Dermis blood vessel endothelial cell (primary cell): Measurements from ENCODE around the gene CABLES2. TPM values are rescaled to one million over a fixed set of nuclear protein-coding genes. Genes with fewer than 3 reads are reported as not detected.

Experiments
- DNase-seq: peaks from one replicate; pipeline ENCODE4 v3.0.0; 2010
- total RNA-seq: library from RNA; depleted of rRNA; stranded (reverse); fragments of >200 nt; gene quantifications from 2 replicates; pipeline ENCODE4 v1.2.3, GENCODE V29; 2014

Gene CABLES2
- total RNA-seq, 1 donor from 2014 or later: 0.85 TPM

DNA sequence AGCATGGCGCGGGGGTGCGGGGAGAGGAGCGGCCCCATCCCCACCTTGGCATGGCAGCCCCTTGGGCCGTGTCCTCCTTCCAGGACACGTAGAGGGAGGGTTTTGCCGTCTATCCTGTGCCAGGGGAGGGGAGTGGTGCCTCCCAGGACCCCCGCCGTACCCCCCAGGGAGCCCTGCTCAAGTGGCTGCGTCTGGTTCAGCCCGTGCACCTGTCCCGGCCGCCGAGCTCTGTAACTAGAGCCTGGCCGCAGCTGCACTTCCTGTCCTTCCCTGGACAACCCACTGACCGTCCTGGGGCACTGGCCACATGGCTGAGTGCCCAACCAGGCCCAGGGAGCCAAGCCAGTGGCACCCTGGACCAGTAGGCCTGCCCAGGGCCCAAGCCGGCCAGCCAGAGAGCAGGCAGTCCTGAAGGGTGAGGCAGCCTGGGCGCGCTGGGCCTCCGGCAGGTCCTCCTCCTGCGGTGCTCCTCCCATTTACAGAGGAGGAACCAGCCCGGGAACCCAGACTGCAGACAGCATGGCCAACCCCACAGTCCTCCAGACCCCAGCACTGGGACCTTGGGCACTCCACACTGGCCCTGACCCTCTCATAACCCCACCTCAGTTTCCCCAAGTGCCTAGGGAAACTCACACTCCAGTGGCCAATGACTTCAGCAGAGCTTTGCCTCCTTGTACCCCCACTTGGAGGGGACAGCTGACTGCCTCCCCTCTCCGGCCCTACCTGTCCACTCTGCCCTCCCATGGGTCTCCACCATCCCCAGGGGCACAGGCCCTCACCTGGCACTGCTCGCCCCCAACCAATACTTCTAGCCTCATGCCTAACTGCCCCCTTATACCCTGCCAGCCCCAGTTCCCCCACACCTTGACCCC is 48.7 kb downstream of the CABLES2 start:
- DNase-seq: peak; percentile 71

DNA sequence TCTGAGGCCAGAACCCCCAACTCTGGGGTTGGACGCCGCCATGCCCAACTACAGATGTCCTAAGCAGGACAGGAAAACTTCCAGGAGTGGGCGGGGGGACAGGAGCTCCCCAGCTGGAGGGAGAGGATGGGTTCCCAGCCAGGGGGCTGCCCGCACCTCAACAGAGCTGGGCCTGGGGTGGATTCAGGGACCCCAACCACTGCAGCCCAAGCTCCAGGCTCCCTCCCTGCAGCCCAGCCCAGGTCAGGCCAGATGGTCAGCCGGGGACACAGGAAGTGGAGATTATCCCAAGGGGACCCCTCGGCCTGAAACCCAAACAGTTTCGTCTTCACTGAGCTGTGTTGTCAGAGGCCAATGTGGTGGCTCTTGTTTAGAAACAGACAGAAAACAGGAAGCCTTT is 49.4 kb downstream of the CABLES2 start:
- no peak for DNase-seq

DNA sequence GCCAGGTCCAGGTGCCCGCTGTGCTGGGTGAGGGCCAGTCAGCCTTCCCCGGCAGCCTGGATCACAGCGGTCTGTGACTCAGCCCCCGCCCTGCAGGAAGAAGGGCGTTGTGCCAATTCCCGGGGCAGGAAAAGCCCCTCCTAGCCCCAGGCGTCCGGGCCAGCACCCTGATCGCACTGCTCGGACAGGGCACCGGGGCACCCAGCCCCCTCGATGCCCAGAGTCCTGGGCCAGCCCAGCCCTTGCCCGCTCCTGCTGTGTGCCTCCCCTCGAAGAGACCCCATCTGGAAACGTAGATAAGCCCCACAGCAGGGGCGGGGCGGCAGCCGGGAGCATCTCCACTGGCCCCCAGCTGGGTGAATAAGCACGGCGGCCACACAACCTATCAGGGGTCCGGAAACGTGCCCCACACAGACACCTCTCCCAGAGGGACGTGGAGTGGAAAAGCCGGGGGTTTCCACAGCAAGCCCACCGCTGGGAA is 49.9 kb downstream of the CABLES2 start:
- peak; percentile 90 for DNase-seq

DNA sequence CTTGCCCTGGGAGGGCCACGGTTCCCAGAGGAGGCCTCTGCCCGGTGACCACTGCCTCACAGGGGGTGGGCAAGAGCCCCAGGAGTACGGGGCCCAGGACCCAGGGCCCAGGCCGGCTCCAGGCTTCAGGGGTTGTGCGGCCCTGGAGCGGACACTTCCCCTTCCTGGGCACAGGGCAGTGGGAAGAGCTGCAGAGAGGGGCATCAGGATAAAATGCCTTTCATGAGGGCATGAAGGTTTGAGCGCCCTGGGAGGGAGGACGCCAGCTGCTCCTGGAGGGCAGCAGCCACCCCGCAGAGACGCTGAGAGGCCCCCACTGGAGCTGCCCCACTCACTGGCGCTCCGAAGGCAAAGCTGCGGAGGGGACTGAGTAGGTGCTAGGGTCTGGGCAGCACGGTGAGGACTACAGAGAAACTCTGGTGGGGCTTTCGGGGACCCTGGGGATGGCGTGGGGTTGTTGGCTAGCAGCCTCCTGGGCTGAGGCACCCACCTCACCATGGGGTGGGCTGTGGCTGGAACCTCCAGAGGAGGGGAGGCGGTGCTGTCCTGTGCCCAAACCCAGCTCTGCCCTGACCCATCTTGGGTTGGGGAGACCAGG is 50.4 kb downstream of the CABLES2 start:
- DNase-seq: peak; percentile 20

DNA sequence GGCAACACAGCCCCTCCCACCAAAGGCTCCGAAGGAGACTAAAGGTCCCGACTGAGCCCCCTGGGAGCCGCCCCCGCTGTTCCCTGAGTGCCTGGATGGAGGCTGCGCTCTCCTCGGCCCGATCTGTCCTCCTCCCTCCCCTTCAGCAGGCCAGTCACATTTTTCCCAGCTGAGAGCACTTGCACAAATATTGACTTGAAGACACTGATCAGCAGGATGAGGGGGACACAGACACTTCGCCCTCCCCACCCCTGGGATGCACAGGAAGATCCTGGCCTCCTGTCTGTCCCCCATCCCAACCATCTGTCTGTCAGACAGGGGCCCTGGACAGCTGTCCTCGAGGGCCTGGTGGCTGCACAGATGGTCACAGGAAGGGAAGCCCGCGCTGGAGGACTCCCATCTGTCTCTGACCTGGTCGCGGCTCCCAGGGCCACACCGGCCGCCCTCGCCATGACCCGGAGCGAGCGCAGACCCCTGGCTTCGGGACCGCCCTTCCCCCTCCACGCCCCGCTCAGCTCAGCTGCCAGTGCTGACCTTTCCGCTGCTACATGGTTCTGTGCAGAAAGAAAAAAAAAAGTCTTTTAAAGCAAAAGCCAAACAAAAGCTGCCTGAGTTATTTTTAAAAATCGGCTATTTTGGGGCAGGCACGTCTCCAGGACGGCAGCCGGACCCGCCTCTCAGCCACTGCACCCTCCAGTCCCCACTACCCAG is 51.1 kb downstream of the CABLES2 start:
- DNase-seq: peak; percentile 25

DNA sequence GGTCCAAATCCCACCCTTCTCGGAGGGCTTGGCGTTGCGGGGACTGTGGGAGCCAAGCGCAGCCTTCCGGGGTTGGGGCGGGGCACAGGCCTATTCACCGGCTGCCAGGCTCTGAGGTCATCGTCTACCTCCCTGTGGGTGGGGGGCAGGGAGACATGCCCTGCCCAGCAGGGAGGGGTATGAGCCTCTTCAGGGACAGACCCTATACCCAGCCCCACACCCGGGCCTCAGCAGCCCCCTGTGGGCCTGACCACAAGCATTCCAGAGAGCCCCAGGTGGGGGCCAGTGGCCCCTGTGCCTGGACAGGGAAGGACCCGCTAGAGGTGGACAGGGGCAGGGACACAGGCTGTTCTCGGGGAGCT is 51.6 kb downstream of the CABLES2 start:
- peak; percentile 58 for DNase-seq

DNA sequence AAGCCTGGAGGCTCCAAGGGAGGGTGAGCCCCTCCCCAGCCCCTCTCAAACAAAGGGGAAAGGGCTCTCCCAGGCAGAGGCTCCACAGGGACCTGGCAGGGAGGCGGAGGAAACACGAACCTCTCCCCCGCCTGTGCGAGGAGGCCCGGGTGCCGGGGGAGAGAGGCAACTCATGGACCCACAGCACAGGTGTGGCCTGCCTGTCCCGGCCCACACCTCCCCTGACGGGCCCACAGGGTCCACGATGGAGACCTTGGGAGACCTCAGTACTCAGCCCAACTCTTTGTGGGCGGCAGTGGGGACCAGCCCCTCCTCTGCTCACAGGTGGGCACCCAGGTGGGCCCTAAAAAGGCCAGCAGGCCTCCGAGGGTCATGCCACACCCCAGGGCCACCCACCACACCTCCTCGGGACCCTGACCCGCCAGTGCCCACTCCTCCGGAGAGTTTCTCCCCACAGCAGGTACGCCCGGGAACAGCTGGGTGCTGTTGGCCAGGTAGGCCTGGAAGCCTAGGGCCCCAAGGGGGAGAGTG is 52.2 kb downstream of the CABLES2 start:
- DNase-seq: no peak

DNA sequence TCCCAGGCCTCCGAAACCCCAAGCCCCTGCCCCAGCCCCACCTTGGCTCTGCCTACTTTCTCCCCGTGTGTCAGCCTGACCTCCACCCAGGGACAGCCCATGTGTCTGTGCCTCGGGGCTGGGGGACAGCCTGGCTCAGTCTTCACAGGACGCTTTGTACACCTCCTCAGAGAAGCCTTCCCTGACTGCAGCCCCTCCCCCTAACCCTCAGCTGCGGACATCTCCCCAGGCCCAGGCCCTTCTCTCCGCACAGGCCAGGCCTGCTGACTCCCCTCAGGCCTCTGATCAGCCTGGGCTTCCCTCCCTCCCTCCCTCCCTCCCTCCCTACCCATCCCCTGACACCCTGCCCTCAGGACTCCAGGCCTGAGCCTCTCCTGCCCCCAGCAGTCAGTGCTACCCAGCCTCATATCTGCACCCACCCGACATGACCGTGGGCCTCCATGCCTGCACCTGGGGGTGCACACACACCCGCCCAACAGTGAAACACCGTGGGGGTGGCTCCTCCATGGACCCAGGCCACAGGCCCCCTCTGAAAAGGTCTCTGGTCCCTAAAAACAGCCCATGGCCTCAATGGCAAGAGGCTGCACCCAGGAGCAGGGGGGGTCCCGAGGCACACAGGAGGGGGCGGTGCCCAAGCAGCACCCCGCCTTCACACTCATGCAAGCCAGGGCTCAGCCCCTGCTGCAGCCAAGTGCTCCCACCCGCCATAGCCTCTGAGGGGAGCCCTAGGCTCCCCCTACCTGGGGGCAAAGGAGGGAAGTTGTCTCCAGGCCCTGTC is 52.9 kb downstream of the CABLES2 start:
- no peak for DNase-seq

DNA sequence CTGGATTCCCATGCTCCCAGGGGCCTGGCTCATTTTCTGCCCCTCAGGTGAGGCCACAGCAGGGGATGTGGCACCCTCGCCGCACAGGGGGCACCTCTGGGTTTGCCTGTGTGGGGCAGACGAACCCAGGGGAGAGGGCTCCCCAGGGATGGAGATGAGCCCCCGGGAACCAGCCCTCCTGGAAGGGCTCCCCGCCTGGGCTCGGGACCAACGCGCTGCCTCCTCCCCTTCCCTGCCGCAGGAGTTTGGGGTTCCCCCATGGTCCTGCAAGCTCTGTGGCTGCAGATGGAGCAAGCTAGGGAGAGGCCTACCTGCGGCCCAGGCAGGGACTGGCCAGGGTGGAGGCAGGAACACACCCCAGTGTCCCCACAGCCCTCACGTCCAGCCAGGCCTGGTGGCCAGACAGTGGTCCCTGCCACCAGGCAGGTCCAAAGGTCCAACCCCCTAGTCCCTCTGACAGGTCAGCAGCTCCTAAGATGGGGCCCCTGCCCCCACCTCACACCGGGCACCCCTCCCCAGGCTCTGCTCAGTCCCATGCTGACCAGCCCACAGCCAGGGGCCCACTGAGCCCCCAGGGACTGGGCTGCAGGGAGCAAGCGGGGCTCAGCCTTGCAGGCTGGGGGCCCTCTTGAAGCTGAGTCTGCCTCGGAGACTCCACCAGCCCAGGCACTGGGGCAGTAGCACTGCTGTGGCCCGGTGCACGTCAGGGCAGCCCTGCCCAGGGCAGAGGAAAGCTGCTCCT is 53.6 kb downstream of the CABLES2 start:
- no peak for DNase-seq

DNA sequence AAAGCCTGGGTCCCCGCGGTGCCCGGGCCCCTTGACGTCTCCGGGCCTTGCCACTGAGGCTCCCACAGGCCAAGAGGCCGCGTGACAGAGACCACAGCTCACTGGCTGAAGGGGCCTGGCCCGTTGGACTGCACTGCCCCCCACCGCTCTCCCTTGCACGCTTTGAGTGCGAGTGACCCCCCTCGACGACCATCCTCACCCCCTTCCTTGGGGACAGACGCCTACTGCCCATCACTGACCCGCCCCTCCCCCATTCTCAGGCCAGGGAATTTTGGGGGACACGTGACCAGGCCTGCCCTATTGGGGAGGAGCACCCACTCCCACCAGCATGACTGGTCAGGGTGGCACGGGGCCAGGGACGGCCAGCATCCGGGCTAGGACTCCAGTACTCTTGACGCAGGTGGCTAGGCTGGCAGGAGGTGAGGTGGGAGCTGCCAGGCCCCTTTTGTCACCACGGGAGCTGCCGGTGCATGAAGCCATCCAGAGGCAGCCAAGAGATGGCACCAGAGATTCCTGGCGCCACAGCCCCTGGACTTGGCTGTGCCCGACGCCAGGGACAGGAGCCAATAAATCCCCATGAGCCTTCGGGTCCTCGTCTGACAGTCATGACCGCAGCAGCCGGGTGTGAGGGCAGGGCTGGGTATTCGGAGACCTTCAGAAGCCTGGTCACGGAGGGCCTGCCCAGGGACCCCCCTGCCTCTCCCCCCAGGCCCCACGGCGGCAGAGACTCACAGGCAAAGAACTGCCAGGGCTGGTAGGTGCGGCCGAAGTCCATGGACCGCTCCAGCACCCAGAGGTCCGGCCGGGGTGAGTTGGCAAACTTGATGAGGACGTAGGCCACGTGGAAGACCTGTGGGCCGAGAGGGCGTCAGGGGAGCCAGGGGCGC is 54.4 kb downstream of the CABLES2 start:
- no peak for DNase-seq

DNA sequence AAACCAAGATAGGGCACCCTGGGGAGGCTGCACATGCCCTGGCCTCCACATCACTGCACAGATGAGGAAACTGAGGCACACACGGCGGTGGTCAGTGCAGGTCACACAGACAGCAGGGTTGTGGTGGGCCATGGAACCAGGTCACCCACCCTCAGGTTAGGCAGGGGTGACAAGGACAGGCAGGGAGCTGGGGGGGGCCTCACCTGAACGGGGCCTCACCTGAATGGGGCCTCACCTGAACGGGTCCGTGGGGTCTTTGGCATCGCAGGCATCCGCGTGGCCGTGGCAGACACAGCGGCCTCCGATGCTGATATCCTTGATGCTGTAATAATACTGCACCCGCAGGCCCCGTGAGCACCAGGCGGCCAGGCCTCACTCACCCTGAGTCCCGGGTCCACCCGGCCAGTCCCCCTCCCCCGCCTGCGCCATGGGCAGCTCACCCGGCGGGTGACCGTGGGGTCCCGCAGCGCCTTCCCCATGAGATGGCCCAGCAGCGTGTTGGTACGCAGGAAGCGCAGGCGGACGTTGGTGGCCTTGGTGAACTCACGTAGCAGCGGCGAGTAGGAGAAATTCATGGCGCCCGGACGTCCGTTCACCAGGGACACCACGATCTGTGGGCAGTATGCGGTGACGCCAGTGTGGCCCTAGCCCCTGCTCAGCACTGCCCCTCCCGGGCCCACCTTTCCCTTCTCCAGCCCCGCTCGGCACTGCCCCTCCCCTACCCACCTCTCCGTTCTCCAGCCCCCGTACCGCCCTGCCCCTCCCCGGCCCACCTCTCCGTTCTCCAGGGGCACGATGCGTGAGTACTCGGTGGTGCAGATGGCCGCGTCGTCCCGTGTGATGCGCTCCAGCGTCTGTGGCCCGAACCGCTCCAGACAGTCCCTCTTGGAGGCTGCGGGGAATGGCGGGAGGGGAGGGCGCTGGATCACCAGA is 55.4 kb downstream of the CABLES2 start:
- no peak for DNase-seq

DNA sequence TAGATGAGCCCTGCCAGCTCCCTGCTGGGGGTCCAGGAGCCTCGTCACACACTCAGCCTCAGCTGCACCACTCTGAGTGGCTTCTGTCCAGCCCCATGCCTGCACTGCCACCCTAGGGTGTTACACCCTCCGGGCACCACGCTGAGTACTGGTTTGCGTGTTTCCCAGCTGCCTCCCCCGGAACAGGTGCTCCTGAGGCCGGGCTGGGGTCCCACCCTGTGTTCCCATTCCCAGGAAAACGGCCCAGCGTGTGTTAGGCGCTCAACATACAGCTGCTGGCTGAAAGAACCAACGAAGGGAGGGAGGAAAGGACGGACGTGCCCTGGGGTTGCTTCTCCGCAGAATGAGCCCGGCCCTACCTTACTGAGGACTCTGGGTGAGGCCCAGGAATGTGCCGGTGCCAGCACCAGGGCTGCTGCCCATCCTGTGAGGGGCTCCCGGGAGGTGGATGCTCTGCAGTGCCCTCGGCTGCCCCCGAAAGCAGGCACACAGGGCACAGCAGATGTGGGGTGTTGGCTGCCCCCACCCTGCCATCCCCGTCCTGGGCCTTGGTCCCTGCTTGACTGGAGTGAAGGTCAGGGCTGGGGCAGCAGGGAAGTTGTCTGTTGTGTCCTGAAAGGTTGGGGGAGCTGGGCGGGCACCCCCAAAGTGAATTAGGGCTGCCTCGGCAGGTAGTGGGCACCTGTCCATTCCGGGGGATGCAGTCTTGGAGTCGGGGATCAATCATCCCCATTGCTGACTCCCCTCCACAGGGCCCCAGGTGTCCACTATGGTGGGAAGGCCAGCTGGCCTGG is 56.3 kb downstream of the CABLES2 start:
- no peak for DNase-seq

DNA sequence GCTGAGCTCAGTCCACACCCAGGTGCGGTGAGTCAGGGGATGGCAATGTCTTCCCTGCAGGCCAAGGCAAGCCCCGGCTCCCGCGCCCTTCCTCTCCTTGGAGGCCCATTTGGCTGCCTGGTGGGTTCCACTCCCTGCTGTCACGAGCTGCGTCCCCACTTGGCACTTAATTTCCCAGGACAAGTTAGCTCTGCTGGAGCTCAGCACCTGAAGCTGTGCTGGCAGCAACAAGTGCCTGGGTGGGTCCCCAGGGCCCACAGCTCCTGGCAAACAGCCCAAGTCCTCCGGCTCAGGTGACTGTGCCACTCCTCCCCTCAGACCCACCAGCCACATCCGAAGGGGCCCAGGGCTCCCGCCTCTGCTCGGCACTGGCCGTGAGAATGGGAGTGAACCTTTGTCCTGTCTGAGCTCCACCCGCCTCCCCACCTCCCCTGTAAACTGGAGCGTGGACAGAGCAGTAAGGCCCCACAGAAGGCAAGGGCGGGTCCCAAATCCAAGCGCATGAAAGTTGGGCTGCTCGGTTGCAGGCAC is 56.9 kb downstream of the CABLES2 start:
- DNase-seq: peak; percentile 28

DNA sequence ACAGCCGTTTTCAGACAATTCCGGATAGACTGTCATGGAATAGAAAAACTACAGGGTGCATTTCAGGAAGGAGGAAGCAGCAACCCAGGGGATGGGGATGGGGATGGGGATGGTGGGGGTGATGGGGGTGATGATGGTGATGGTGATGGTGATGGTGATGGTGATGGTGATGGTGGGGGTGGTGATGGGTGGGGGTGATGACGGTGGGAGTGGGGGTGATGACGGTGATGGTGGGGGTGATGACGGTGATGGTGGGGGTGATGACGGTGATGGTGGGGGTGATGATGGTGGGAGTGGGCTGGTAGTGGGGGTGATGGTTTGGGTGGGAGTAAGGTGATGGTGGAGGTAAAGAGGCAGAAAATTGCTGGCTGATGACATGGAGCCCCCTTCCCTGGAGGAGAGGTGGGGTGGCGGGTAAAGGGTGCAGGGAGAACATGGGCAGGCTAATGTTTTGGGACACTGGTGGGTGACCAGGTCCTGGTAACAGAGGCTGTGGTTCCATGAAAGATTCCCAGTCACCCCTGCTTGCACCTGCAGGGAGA is 57.5 kb downstream of the CABLES2 start:
- DNase-seq: no peak

DNA sequence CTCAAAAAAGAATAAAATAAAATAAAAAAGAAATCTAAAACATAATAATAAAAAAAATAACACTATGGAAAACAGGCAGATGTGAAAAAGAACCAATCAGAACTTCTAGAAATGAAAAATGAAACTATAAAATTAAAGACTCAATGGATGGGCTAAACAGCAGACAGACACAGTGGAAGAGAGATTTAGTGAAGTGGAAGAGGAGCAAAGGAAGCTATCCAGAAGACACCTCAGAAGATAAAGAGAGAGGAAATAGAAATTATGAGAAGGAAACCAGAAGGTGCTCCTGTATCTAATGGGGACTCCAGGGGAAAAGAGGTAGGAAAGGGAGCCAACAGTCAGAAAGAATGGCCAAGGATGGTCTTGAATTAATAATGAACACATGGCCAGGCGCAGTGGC is 58.5 kb downstream of the CABLES2 start:
- DNase-seq: no peak

DNA sequence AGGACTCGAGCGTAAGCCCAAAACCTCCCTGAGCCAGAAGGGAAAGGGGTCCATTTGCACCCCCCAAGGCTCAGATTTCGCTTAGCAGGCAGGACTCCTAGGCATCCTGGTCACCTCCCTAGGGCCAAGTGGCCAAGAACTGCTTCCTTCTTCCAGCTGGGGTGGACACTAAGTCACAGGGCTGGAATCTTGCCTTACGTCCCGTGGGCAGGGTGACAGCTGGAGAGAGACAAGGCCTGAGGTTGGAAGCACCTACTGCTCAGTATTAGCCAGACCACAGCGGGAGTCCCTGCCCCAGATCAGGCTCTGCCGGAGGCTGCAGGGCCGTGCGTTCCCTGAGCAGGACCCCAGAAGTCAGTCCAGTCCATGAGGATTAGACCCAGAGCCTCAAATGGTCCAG is 59.6 kb downstream of the CABLES2 start:
- no peak for DNase-seq

DNA sequence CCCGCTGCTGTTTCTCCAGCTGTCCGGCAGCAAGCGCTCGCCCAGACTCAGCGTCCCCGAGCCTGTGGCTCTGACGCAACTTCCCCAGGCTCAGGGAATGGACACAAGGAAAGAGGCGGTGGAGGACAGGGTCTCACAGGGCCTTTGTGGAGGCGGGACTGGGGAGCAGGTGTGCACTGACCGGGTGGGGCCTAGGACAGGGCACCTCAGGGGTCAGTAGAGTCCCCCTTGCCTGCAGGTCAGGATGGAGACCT is 60.0 kb downstream of the CABLES2 start:
- no peak for DNase-seq

DNA sequence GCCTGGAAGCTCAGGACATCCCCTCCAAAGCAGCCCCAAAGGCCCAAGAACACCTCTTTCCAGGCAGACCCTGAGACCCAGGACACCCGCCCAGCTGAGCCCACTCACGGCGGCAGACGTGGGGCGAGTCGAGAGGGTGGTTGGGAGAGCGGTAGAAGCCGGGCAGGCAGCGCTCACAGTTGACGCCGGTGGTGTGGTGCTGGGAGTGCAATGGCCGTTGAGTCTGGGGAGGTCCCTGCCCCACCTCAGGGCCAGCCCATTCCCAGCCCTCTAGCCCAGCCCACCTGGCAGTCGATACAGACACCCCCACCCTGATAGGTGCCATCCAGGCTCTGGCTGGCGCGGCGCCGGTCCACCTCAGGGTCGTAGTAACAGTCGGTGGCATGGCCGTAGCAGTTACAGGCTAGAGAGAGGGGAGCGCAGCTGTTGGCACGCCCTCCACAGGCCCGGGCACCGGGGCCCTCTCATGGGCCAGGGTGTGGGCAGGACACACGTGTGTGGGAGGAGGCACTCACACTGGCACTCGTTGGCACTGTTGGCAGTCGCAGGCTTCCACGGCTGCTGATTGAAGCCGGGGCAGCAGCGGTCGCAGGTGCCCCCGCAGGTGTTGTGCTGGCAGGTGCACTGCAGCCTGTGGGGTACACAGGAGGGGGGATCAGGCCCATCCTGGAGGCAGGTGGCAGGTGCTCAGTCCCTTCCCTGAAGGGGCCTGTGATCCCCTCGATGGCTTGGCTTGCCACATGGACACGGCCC is 60.5 kb downstream of the CABLES2 start:
- no peak for DNase-seq
